GM23338 (cell line): ENCODE data around the gene TMEM213. TPM values are rescaled to one million over a fixed set of nuclear protein-coding genes. Genes with fewer than 3 reads are reported as not detected.

Experiments used
- ATAC-seq: fragments of 200-7000 bp; cut with Tn5 transposase; 3 replicates; pipeline ENCODE4 v1.9.1; 2020
- DNase-seq: peaks from one replicate; pipeline ENCODE4 v3.0.0-alpha.2; 2015; ENCODE audit warnings: low spot score
- H2AFZ ChIP-seq: fragments of 200-600 bp; sonication (generic); 2 replicates; pipeline ENCODE4 v1.8.0; 2016; ENCODE audit warnings: antibody characterized with exemption, mild to moderate bottlenecking, moderate library complexity
- H3F3A ChIP-seq: fragments of 200-600 bp; sonication (generic); replicated peaks from 2 replicates; pipeline ENCODE4 v1.8.0; 2017; ENCODE audit warnings: antibody characterized with exemption, mixed run types, low read depth
- H3K27ac ChIP-seq: fragments of 200-600 bp; sonication (generic); 2 replicates; pipeline ENCODE4 v1.6.1; 2016; ENCODE audit warnings: low read depth
- H3K27me3 ChIP-seq: fragments of 200-600 bp; sonication (generic); 2 replicates; pipeline ENCODE4 v1.8.0; 2016; ENCODE audit warnings: mild to moderate bottlenecking, mixed run types, moderate library complexity; ENCODE audit not compliant: insufficient read depth
- H3K36me3 ChIP-seq: fragments of 200-600 bp; sonication (generic); 2 replicates; pipeline ENCODE4 v1.8.0; 2016; ENCODE audit warnings: mild to moderate bottlenecking; ENCODE audit not compliant: insufficient read depth
- H3K4me1 ChIP-seq: fragments of 200-600 bp; sonication (generic); 2 replicates; pipeline ENCODE4 v1.8.0; 2016; ENCODE audit warnings: mild to moderate bottlenecking, moderate library complexity; ENCODE audit not compliant: insufficient read depth
- H3K4me2 ChIP-seq: fragments of 200-600 bp; sonication (generic); 2 replicates; pipeline ENCODE4 v1.7.1; 2017; ENCODE audit warnings: mixed run types
- H3K4me3 ChIP-seq: fragments of 200-600 bp; sonication (generic); 2 replicates; pipeline ENCODE4 v1.6.1; 2016; ENCODE audit warnings: mixed run types
- H3K79me2 ChIP-seq: fragments of 200-600 bp; sonication (generic); replicated peaks from 2 replicates; pipeline ENCODE4 v1.8.0; 2017; ENCODE audit warnings: mild to moderate bottlenecking; ENCODE audit not compliant: insufficient read depth
- H3K9me2 ChIP-seq: fragments of 200-600 bp; sonication (generic); 2 replicates; pipeline ENCODE4 v1.8.0; 2017; ENCODE audit not compliant: insufficient read depth
- H4K20me1 ChIP-seq: fragments of 200-600 bp; sonication (generic); replicated peaks from 2 replicates; pipeline ENCODE4 v1.8.0; 2017; ENCODE audit warnings: mild to moderate bottlenecking; ENCODE audit not compliant: insufficient read depth
- H3K27ac Mint-ChIP-seq: 2 replicates; pipeline ENCODE4 v1.8.0; 2020; ENCODE audit warnings: inconsistent platforms, mild to moderate bottlenecking, moderate library complexity, mixed read lengths
- H3K27me3 Mint-ChIP-seq: 3 replicates; pipeline ENCODE4 v1.8.0; 2022; ENCODE audit warnings: low read depth, mild to moderate bottlenecking, moderate library complexity, mixed read lengths, inconsistent platforms; ENCODE audit not compliant: insufficient read depth, poor library complexity
- H3K36me3 Mint-ChIP-seq: 3 replicates; pipeline ENCODE4 v1.8.0; 2021; ENCODE audit warnings: low read depth, mild to moderate bottlenecking, inconsistent platforms, moderate library complexity, mixed read lengths
- H3K4me1 Mint-ChIP-seq: 3 replicates; pipeline ENCODE4 v1.8.0; 2020; ENCODE audit warnings: mild to moderate bottlenecking, inconsistent platforms, mixed read lengths
- H3K4me3 Mint-ChIP-seq: 3 replicates; pipeline ENCODE4 v1.8.0; 2021; ENCODE audit warnings: moderate library complexity, mild to moderate bottlenecking, inconsistent platforms, mixed read lengths
- H3K9me3 Mint-ChIP-seq: 3 replicates; pipeline ENCODE4 v1.8.0; 2020; ENCODE audit warnings: moderate library complexity, mild to moderate bottlenecking, inconsistent platforms, mixed read lengths
- CREB1 ChIP-seq: fragments of 250-450 bp; sonication (Bioruptor Pico); IDR thresholded peaks from 2 replicates; pipeline ENCODE4 v1.5.0; 2020; ENCODE audit warnings: low read depth, mild to moderate bottlenecking, moderate library complexity
- ETS1 ChIP-seq: IDR thresholded peaks from 2 replicates; pipeline ENCODE4 v1.6.1; 2016; ENCODE audit warnings: antibody characterized with exemption
- EZH2 ChIP-seq: fragments of 200-600 bp; sonication (generic); IDR thresholded peaks from one replicate; pipeline ENCODE4 v1.8.0; 2017; ENCODE audit warnings: antibody characterized with exemption, mild to moderate bottlenecking, low read depth; ENCODE audit not compliant: unreplicated experiment
- EZH2phosphoT487 ChIP-seq: fragments of 200-600 bp; sonication (generic); IDR thresholded peaks from one replicate; pipeline ENCODE4 v1.8.1; 2018; ENCODE audit warnings: antibody characterized with exemption; ENCODE audit not compliant: unreplicated experiment
- JUNB ChIP-seq: IDR thresholded peaks from one replicate; pipeline ENCODE4 v1.6.1; 2016; ENCODE audit warnings: antibody characterized with exemption; ENCODE audit not compliant: unreplicated experiment
- NANOG ChIP-seq: IDR thresholded peaks from 2 replicates; pipeline ENCODE4 v1.6.1; 2016; ENCODE audit warnings: antibody characterized with exemption, borderline replicate concordance
- POLR2AphosphoS5 ChIP-seq: IDR thresholded peaks from 2 replicates; pipeline ENCODE4 v1.6.1; 2016; ENCODE audit warnings: antibody characterized with exemption, low read depth
- STAT1 ChIP-seq: IDR thresholded peaks from one replicate; pipeline ENCODE4 v1.6.1; 2016; ENCODE audit warnings: antibody characterized with exemption; ENCODE audit not compliant: unreplicated experiment
- ZNF114 ChIP-seq: fragments of 250-450 bp; sonication (Bioruptor Pico); IDR thresholded peaks from 2 replicates; pipeline ENCODE4 v1.5.0; 2020; ENCODE audit warnings: mild to moderate bottlenecking, moderate library complexity
- ZNF331 ChIP-seq: fragments of 250-450 bp; sonication (Bioruptor Pico); IDR thresholded peaks from 2 replicates; pipeline ENCODE4 v1.5.0; 2020; ENCODE audit warnings: low read depth, mild to moderate bottlenecking, moderate library complexity
- ZNF462 ChIP-seq: fragments of 250-450 bp; sonication (Bioruptor Pico); IDR thresholded peaks from 2 replicates; pipeline ENCODE4 v1.5.0; 2020; ENCODE audit warnings: mild to moderate bottlenecking, moderate library complexity
- polyA plus RNA-seq: library from polyadenylated mRNA; unstranded; fragments of >200 nt; fragmentation: Nextera tagmentation; extraction: Ambion mirVana; gene quantifications from 2 replicates; pipeline ENCODE4 v1.2.1, GENCODE V29; 2016
- total RNA-seq: library from RNA; depleted of rRNA; stranded (reverse); fragments of >200 nt; shearing (Covaris generic); gene quantifications from 2 replicates; pipeline ENCODE4 v1.2.3, GENCODE V29; 2014
- TF ChIP-seq, protein P1 (sequence below): IDR thresholded peaks from one replicate; pipeline ENCODE4 v1.6.1; 2018; ENCODE audit warnings: antibody characterized with exemption; ENCODE audit not compliant: unreplicated experiment
- TF ChIP-seq, protein P2 (sequence below), 2 experiments: fragments of 200-600 bp in 1 of 2; sonication (generic) in 1 of 2; conservative IDR thresholded peaks; 2 replicates each; pipeline versions ENCODE4 v1.5.1 to v1.6.1; 2016 to 2017; ENCODE audit warnings: antibody characterized with exemption in 2 of 2, low read depth in 2 of 2, mild to moderate bottlenecking in 2 of 2, moderate library complexity in 1 of 2

Gene TMEM213
- total and polyA plus RNA-seq, 2 experiments from 2014 or later = 0.89 TPM; not detected in 1

DNA sequence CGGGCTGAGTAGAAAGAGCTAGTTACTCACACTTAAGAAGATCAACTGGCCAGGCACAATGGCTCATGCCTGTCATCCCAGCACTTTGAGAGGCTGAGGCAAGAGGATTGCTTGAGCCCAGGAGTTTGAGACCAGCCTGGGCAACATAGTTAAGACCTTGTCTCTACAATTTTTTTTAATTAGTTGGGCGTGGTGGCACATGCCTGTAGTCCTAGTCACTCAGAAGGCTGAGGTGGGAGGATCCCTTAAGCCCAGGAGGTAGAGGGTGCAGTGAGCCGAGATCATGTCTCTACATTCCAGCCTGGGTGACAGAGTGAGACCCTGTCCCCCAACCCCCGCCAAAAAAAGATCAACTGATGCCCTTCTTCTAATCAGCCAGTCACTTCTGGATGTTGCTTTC, 74.8 kb downstream of the TMEM213 start:
- ATAC-seq (no peak), DNase-seq (no peak)
- Histone ChIP-seq H3K9me2 (no peaks in the 10 kb centered on the region), H3K27me3 (no peaks in the 10 kb centered on the region), H3K36me3 (no peaks in the 10 kb centered on the region), H3K4me3 (no peak overlapping the region), H3K4me1 (no peaks in the 10 kb centered on the region), H3K27ac (no peak overlapping the region), H4K20me1 (no peaks in the 10 kb centered on the region), H3F3A (no peaks in the 10 kb centered on the region), H3K4me2 (no peak overlapping the region), H2AFZ (no peak overlapping the region), H3K79me2 (no peaks in the 10 kb centered on the region)
- peak overlapping the region; percentile 65; the same call in 1 of the 2 replicates for H3K27ac Mint-ChIP-seq
- peaks cover 2% of the 10 kb centered on the region for H3K27me3 Mint-ChIP-seq
- no peaks in the 10 kb centered on the region for H3K9me3 Mint-ChIP-seq
- TF ChIP-seq NANOG (no peak), ZNF462 (CRISPR knock-in tag) (no peak), ZNF114 (CRISPR knock-in tag) (no peak), ETS1 (no peak), POLR2AphosphoS5 (no peak), CREB1 (CRISPR knock-in tag) (no peak), JUNB (no peak), EZH2phosphoT487 (no peak), ZNF331 (CRISPR knock-in tag) (no peak), STAT1 (no peak), EZH2 (no peak)
- TF ChIP-seq, protein P1, sequence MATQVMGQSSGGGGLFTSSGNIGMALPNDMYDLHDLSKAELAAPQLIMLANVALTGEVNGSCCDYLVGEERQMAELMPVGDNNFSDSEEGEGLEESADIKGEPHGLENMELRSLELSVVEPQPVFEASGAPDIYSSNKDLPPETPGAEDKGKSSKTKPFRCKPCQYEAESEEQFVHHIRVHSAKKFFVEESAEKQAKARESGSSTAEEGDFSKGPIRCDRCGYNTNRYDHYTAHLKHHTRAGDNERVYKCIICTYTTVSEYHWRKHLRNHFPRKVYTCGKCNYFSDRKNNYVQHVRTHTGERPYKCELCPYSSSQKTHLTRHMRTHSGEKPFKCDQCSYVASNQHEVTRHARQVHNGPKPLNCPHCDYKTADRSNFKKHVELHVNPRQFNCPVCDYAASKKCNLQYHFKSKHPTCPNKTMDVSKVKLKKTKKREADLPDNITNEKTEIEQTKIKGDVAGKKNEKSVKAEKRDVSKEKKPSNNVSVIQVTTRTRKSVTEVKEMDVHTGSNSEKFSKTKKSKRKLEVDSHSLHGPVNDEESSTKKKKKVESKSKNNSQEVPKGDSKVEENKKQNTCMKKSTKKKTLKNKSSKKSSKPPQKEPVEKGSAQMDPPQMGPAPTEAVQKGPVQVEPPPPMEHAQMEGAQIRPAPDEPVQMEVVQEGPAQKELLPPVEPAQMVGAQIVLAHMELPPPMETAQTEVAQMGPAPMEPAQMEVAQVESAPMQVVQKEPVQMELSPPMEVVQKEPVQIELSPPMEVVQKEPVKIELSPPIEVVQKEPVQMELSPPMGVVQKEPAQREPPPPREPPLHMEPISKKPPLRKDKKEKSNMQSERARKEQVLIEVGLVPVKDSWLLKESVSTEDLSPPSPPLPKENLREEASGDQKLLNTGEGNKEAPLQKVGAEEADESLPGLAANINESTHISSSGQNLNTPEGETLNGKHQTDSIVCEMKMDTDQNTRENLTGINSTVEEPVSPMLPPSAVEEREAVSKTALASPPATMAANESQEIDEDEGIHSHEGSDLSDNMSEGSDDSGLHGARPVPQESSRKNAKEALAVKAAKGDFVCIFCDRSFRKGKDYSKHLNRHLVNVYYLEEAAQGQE = no peak
- TF ChIP-seq, protein P2, sequence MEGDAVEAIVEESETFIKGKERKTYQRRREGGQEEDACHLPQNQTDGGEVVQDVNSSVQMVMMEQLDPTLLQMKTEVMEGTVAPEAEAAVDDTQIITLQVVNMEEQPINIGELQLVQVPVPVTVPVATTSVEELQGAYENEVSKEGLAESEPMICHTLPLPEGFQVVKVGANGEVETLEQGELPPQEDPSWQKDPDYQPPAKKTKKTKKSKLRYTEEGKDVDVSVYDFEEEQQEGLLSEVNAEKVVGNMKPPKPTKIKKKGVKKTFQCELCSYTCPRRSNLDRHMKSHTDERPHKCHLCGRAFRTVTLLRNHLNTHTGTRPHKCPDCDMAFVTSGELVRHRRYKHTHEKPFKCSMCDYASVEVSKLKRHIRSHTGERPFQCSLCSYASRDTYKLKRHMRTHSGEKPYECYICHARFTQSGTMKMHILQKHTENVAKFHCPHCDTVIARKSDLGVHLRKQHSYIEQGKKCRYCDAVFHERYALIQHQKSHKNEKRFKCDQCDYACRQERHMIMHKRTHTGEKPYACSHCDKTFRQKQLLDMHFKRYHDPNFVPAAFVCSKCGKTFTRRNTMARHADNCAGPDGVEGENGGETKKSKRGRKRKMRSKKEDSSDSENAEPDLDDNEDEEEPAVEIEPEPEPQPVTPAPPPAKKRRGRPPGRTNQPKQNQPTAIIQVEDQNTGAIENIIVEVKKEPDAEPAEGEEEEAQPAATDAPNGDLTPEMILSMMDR (conservative IDR thresholded peaks at IDR 0.05; ENCODE audit: low read depth in 2 of 2) = no peak
- H3K36me3 Mint-ChIP-seq = peaks cover 35% of the 10 kb centered on the region
- H3K4me3 Mint-ChIP-seq = no peak overlapping the region
- H3K4me1 Mint-ChIP-seq = no peaks in the 10 kb centered on the region; the same call in 2 of the 3 replicates
